GM12801 (cell line): ENCODE results near the gene KIRREL3.

Experiments used
- TF ChIP-seq, protein P1 (sequence below): IDR thresholded peaks from one replicate; pipeline ENCODE4 v1.5.1; 2011; ENCODE audit warnings: control low read depth; ENCODE audit not compliant: insufficient read length; ENCODE audit errors: extremely low read depth

KIRREL3 gene

DNA sequence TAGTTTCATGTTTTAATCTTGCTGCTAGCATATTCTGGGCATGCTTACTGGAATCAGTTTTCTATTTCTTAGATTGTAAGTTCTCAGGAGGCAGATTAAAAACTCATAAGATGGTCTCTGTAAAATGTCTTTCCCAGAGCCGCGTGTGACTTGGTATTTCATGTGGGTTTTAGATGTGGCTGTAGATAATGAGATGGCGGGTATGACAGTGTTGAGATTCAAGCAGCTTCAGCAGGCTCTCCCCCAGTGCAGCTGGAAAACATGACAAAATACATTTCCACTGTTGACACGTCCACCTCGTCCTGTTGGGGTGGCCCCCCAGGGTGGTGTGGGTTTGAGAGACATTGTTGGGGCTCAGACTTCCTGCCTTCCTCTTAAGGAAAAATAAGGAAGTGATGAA, 106.8 kb downstream of the KIRREL3 start:
- TF ChIP-seq, protein P1, sequence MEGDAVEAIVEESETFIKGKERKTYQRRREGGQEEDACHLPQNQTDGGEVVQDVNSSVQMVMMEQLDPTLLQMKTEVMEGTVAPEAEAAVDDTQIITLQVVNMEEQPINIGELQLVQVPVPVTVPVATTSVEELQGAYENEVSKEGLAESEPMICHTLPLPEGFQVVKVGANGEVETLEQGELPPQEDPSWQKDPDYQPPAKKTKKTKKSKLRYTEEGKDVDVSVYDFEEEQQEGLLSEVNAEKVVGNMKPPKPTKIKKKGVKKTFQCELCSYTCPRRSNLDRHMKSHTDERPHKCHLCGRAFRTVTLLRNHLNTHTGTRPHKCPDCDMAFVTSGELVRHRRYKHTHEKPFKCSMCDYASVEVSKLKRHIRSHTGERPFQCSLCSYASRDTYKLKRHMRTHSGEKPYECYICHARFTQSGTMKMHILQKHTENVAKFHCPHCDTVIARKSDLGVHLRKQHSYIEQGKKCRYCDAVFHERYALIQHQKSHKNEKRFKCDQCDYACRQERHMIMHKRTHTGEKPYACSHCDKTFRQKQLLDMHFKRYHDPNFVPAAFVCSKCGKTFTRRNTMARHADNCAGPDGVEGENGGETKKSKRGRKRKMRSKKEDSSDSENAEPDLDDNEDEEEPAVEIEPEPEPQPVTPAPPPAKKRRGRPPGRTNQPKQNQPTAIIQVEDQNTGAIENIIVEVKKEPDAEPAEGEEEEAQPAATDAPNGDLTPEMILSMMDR: no peak

DNA sequence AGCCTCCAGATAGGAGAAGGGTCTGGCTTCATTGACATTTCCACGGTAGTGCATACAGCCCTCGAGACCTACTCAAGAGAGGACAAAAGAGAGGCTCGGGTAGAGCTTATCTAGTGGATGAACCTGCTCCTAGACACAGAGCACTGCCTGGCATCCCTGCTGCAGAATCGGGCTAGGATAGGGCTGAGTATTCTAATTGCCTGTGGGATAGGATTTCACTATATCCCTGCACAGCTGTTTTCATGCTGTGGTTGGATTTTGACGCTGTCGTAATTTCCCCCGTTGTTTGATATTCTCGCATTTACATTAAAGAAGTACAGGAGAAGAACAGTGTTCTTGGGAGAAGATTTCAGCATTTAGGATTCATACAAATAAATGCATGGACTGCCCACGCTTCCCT, 107.8 kb downstream of the KIRREL3 start:
- TF ChIP-seq, protein P1: no peak

DNA sequence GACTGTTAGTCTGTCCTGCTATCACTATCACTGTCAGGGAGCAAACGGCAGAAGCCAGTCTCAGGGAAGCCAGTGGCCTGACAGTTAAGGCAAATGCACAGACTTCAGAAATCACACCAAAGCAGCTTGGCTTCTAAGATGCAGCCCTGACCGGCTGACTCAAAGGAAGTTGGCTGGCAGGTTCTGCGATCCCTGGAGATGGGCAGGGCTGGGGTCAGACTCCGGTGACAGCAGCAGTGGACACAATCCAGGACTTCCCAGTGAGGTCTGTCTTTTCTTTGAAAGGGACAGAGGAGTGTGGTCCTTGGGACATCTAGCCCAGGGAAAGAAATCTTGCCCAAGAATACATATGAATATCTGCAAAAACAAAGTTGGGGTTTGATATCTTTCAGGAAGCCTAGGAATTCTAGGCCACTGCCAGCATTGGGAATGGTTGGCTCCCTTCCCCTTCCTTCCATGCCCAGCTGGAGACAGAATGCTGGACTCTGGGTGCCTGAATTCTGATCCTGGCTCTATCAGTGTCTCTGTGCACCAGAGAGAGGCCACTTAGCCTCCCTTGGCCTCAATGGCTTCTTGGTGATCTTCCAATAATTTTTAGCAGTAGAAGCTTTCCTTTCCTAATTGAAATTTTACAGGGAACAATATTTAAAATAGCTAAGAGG, 108.9 kb downstream of the KIRREL3 start:
- TF ChIP-seq, protein P1: no peak

DNA sequence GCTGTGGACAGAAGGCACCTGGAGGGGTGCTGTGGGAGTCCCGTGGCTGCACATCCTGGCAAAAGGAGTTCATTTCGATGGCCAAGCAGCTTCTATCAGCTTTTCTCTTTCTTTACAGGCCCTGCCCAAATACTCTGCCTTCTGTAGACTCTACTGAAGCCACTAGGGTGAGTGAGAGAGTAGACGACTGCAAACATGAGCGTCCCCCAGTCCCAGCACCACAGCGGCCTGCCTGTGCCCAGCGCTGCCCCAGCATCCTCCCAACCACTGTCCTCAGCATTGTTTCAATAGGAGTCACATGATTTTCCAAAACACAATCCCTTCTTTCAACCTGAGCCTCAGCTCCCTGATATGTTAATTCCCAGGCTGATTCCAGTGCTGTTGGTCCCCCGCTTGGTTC, 110.0 kb downstream of the KIRREL3 start:
- TF ChIP-seq, protein P1: no peak

DNA sequence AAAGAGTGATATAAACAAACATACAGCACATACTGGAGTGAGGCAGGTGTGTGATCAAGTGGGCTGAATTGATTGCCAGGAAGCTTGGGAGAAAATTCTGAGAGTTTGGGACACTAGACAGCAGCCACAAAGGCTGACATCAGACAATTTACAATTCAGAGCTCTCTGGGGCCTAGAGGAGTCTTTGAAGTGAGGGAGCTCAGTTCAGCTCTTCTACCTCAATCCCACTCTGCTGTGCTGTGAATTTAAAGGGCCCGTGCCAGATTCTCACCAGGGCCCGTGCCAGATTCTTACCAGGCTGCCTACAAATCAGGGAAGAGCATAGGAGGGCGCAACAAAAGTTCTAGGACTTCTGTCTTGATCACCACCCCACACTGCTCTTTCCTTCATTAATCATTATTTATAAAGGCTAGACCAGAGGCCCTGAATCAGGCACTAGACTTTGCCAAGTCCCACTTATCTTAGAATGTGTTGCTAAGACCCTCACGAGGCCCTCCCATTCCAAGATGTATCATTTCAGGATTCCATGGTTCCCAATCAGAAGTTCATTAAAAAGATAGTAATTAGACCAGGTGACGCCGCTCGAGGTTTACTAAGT, 112.4 kb downstream of the KIRREL3 start:
- TF ChIP-seq, protein P1: no peak

DNA sequence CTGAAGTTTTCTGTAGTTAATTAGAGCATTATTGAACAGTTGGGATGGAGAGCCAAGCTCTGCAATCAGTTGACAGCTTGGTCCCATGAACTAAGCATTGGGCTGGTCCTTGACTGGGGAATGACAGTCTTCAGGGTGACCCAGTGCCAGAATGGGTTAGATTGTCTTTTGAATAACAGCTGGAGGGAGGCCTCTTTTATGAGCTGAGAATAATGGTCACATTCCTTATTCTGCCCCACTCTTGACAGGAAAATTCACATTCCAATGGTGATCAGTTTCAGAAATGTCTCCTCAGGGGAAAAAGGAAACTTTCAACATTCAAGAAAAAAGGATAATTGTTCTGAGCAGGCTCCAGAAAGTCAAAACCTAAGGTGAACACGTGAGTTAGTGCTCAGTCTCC, 113.9 kb downstream of the KIRREL3 start:
- TF ChIP-seq, protein P1: no peak

DNA sequence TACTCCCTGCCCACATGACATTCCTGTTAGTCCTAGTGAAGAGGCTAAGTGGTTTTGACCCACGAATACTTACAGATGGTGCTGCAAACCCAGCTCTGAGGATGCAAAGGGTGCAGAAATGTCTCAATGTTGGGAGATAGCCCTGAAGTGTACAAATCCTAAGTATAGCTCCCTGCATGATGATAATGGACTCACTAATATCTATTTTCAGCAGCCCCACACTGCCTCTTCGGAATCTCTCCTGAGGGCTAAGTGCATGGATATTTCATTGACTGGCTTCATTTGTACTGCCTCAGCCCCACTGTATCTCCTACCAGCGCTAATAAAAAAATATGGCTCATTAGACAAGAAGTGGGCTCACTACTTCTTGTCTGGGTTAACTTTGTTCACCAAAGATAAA, 114.5 kb downstream of the KIRREL3 start:
- TF ChIP-seq, protein P1: no peak

DNA sequence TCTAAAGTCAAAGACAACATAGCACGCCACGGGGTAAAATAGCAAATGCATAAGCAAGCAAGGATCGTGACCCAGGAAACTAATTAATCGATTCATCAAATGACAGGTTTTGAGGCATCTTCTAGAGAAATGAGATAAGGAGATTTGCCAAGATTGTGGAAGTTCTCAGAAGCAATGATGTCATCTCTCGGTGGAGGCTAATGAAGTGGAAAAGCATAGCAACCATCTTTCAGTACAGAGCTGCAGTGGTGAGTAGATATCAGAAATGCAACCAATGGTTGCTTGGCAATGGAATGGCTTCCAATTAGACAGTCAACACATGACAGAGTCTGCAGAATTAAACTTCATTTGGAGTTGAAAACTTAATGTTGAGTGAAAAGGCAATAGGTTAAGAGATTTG, 116.0 kb downstream of the KIRREL3 start:
- TF ChIP-seq, protein P1: no peak
